Lower leg skin (tissue), 3 donors: ENCODE data around the gene GALNT3.

ENCODE experiments used
- POLR2A ChIP-seq, 2 donors: fragments of 450-650 bp; IDR thresholded peaks; one replicate each; pipeline ENCODE4 v1.6.1; 2016 to 2017; ENCODE audit warnings: antibody characterized with exemption in 2 of 2, mild to moderate bottlenecking in 1 of 2, moderate library complexity in 1 of 2
- TF ChIP-seq, protein P1 (sequence below), 3 donors: fragments of 450-650 bp; IDR thresholded peaks; one replicate each; pipeline ENCODE4 v1.5.1; 2016; ENCODE audit warnings: antibody characterized with exemption in 3 of 3, mild to moderate bottlenecking in 3 of 3, moderate library complexity in 2 of 3

DNA sequence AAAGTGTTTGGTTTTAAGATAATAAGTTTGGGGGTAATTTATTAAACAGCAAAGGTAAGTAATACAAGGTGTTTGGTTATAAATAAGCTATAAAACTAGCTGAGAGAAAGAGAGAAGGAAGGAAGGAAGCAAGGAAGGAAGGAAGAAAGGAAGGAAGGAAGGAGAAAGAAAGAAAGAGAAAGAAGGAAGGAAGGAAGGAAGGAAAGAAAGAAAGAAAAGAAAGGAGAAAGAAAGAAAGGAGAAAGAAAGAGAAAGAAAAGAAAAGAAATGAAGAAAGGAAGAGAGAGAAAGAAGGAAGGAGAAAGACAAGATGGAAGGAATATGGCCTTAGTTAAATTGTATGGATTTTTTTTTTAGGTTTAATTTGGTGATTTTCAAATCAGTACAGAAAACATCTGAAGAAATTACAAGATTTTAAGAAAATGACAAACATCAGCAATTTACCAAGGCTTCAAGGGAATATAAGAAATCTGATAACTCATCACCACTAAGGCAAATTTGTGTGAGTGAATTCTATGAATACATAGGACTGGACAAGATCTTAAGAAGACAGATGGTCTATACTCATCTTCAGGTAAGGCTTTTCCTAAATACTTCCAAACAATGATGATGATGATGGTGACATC lies 46.4 kb upstream of the GALNT3 start:
- TF ChIP-seq, protein P1, sequence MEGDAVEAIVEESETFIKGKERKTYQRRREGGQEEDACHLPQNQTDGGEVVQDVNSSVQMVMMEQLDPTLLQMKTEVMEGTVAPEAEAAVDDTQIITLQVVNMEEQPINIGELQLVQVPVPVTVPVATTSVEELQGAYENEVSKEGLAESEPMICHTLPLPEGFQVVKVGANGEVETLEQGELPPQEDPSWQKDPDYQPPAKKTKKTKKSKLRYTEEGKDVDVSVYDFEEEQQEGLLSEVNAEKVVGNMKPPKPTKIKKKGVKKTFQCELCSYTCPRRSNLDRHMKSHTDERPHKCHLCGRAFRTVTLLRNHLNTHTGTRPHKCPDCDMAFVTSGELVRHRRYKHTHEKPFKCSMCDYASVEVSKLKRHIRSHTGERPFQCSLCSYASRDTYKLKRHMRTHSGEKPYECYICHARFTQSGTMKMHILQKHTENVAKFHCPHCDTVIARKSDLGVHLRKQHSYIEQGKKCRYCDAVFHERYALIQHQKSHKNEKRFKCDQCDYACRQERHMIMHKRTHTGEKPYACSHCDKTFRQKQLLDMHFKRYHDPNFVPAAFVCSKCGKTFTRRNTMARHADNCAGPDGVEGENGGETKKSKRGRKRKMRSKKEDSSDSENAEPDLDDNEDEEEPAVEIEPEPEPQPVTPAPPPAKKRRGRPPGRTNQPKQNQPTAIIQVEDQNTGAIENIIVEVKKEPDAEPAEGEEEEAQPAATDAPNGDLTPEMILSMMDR (IDR thresholded peaks at IDR 0.05), result no peak
- TF ChIP-seq POLR2A (IDR thresholded peaks at IDR 0.05), result no peak
